PC-3 (cell line): ENCODE data around the gene ACADL. TPM values are rescaled to one million over a fixed set of nuclear protein-coding genes. Genes with fewer than 3 reads are reported as not detected.

Experiments
- ATAC-seq: fragments of 200-7000 bp; cut with Tn5 transposase; 2 replicates; pipeline ENCODE4 v1.9.1; 2020; ENCODE audit warnings: mild to moderate bottlenecking, moderate library complexity
- BruUV-seq: library from RNA; stranded (reverse); fragments of 400-500 nt; replicated peaks from 2 replicates; lab custom pipeline; 2021; lab: Mats Ljungman, UMichigan
- CTCF ChIA-PET: fragments of 300-600 bp; sonication (Branson Sonifier 250); formaldehyde crosslinking; loops from one replicate; lab custom pipeline; 2022; ENCODE audit warnings: antibody characterized with exemption; lab: Charles Lee
- POLR2A ChIA-PET: fragments of 300-600 bp; sonication (Branson Sonifier 250); formaldehyde crosslinking; loops from one replicate; lab custom pipeline; 2022; ENCODE audit warnings: antibody characterized with exemption; ENCODE audit not compliant: unreplicated experiment; lab: Charles Lee
- DNase-seq: peaks from one replicate; pipeline ENCODE4 v3.0.0-alpha.2; 2015
- H2AFZ ChIP-seq: fragments of 300-600 bp; sonication (generic); 2 replicates; pipeline ENCODE4 v1.6.0; 2016; ENCODE audit warnings: antibody characterized with exemption, low read length
- H3F3A ChIP-seq: fragments of 300-600 bp; sonication (generic); one replicate; pipeline ENCODE4 v1.6.0; 2017; ENCODE audit warnings: antibody characterized with exemption, low read length, control low read depth, mild to moderate bottlenecking; ENCODE audit not compliant: unreplicated experiment
- H3K27ac ChIP-seq: fragments of 300-600 bp; sonication (generic); 2 replicates; pipeline ENCODE4 v1.5.1; 2016; ENCODE audit warnings: mild to moderate bottlenecking, low read length
- H3K27me3 ChIP-seq: fragments of 300-600 bp; sonication (generic); 2 replicates; pipeline ENCODE4 v1.6.1; 2016; ENCODE audit warnings: low read length, mixed read lengths
- H3K36me3 ChIP-seq: fragments of 300-600 bp; sonication (generic); 2 replicates; pipeline ENCODE4 v1.6.1; 2016; ENCODE audit warnings: low read depth, mixed run types, low read length, mixed read lengths
- H3K4me1 ChIP-seq: fragments of 300-600 bp; sonication (generic); 2 replicates; pipeline ENCODE4 v1.5.1; 2016; ENCODE audit warnings: low read length; ENCODE audit not compliant: insufficient read depth
- H3K4me2 ChIP-seq: fragments of 300-600 bp; sonication (generic); 2 replicates; pipeline ENCODE4 v1.6.0; 2016; ENCODE audit warnings: low read length
- H3K4me3 ChIP-seq: fragments of 300-600 bp; sonication (generic); 2 replicates; pipeline ENCODE4 v1.5.1; 2016; ENCODE audit warnings: mild to moderate bottlenecking, low read length, mixed read lengths
- H3K79me2 ChIP-seq: fragments of 300-600 bp; sonication (generic); 2 replicates; pipeline ENCODE4 v1.6.1; 2017; ENCODE audit warnings: low read length, mixed read lengths
- H3K9ac ChIP-seq: fragments of 300-600 bp; sonication (generic); 2 replicates; pipeline ENCODE4 v1.6.0; 2016; ENCODE audit warnings: mild to moderate bottlenecking, low read length
- H3K9me2 ChIP-seq: fragments of 300-600 bp; sonication (generic); replicated peaks from 2 replicates; pipeline ENCODE4 v1.6.1; 2016; ENCODE audit warnings: mixed run types, low read length, mixed read lengths
- H3K9me3 ChIP-seq: fragments of 300-600 bp; sonication (generic); 2 replicates; pipeline ENCODE4 v1.6.1; 2016; ENCODE audit warnings: low read length, mixed read lengths
- H4K20me1 ChIP-seq: fragments of 300-600 bp; sonication (generic); 2 replicates; pipeline ENCODE4 v1.6.1; 2016; ENCODE audit warnings: low read length, mixed read lengths
- EZH2 ChIP-seq: fragments of 300-600 bp; sonication (generic); IDR thresholded peaks from one replicate; pipeline ENCODE4 v1.6.1; 2017; ENCODE audit warnings: antibody characterized with exemption, mild to moderate bottlenecking, low read length; ENCODE audit not compliant: unreplicated experiment
- EZH2phosphoT487 ChIP-seq: fragments of 300-600 bp; sonication (generic); IDR thresholded peaks from 2 replicates; pipeline ENCODE4 v1.6.1; 2018; ENCODE audit warnings: mild to moderate bottlenecking, antibody characterized with exemption, low read length, borderline replicate concordance
- intact Hi-C: fragments of 100-400 bp; cut with micrococcal nuclease; formaldehyde crosslinking; loops from 2 replicates; pipeline ENCODE4 v1.9.0; 2023
- total RNA-seq: library from RNA; depleted of rRNA; stranded (reverse); fragments of >200 nt; gene quantifications from 2 replicates; pipeline ENCODE4 v1.2.3, GENCODE V29; 2014
- TF ChIP-seq, protein P1 (sequence below): fragments of 300-600 bp; sonication (generic); conservative IDR thresholded peaks from 2 replicates; pipeline ENCODE4 v1.5.1; 2017; ENCODE audit warnings: antibody characterized with exemption, low read depth, mild to moderate bottlenecking, low read length

Gene ACADL
- total RNA-seq, 1 experiment from 2014 or later: 0.07 TPM

DNA sequence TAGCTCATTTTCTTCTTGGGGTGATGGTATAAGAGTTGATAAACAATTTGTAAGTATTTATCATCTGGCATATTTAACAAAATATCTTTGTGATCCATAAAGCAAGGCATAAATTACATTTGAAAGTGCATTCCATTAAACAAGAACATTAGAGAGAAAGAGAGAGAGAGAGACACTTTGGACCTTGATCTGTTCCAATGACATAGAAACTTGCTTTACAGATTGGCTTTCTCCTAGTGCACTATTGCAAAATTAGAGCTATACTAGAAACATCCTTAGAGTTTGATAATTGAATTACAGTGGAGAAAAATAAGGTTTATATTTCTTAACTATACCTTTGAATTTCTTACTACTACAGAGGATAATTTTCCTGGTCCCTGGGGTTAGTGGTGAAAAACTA, 5.7 kb upstream of the ACADL start:
- no peak for TF ChIP-seq EZH2
- TF ChIP-seq, protein P1, sequence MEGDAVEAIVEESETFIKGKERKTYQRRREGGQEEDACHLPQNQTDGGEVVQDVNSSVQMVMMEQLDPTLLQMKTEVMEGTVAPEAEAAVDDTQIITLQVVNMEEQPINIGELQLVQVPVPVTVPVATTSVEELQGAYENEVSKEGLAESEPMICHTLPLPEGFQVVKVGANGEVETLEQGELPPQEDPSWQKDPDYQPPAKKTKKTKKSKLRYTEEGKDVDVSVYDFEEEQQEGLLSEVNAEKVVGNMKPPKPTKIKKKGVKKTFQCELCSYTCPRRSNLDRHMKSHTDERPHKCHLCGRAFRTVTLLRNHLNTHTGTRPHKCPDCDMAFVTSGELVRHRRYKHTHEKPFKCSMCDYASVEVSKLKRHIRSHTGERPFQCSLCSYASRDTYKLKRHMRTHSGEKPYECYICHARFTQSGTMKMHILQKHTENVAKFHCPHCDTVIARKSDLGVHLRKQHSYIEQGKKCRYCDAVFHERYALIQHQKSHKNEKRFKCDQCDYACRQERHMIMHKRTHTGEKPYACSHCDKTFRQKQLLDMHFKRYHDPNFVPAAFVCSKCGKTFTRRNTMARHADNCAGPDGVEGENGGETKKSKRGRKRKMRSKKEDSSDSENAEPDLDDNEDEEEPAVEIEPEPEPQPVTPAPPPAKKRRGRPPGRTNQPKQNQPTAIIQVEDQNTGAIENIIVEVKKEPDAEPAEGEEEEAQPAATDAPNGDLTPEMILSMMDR: no peak
- no peak for TF ChIP-seq EZH2phosphoT487
- no peak for DNase-seq
- intact Hi-C loops: no loop called here
- no peaks in the 10 kb centered on the region for H3K4me1 ChIP-seq
- no peaks in the 10 kb centered on the region for H3K9me2 ChIP-seq
- H3F3A ChIP-seq: no peaks in the 10 kb centered on the region
- H3K4me2 ChIP-seq: no peak overlapping the region
- no peaks in the 10 kb centered on the region for H4K20me1 ChIP-seq
- H3K27ac ChIP-seq: no peak overlapping the region
- POLR2A ChIA-PET: interaction anchor here (0.5 kb wide), 1 partner anchor 710 kb away, joined by 3 read pairs; no protein-coding TSS in a partner anchor
- no peak overlapping the region for H3K9ac ChIP-seq
- CTCF ChIA-PET: no interaction called here
- H3K79me2 ChIP-seq: no peaks in the 10 kb centered on the region
- no TSS peak for BruUV-seq
- no peak for ATAC-seq
- no peaks in the 10 kb centered on the region for H3K36me3 ChIP-seq
- H2AFZ ChIP-seq: no peak overlapping the region
- peaks cover 35% of the 10 kb centered on the region for H3K27me3 ChIP-seq
- H3K9me3 ChIP-seq: no peaks in the 10 kb centered on the region
- H3K4me3 ChIP-seq: no peak overlapping the region

DNA sequence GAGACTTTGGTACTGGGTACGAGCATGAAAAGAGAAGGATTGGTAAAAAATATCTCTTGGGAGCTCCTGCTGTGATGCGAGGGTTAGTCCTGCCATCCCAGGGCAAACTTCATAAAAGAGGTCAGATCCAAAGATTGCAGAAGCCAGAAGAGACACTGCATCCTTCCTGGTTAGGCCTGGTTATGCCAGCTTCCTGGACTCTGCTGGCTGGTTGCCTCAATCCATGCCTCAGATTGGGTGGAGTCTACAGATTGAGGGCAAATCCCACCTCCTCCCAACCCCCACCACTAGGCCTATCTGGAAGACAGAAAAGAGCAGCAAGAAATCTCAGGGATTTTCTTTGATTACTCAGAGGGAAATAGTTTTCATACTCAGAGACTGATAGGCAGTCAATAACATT, 5.3 kb upstream of the ACADL start:
- no peaks in the 10 kb centered on the region for H3K36me3 ChIP-seq
- H3K9me3 ChIP-seq: no peaks in the 10 kb centered on the region
- H3K27ac ChIP-seq: no peak overlapping the region
- BruUV-seq: no TSS peak
- ChIA-PET POLR2A (no interaction called here), CTCF (no interaction called here)
- intact Hi-C loops: no loop called here
- TF ChIP-seq EZH2phosphoT487: no peak
- TF ChIP-seq EZH2: no peak
- H3K4me1 ChIP-seq: no peaks in the 10 kb centered on the region
- H3K9ac ChIP-seq: no peak overlapping the region
- no peaks in the 10 kb centered on the region for H4K20me1 ChIP-seq
- no peak overlapping the region for H3K4me3 ChIP-seq
- no peaks in the 10 kb centered on the region for H3F3A ChIP-seq
- no peak overlapping the region for H3K4me2 ChIP-seq
- H3K79me2 ChIP-seq: no peaks in the 10 kb centered on the region
- no peak overlapping the region for H2AFZ ChIP-seq
- peaks cover 36% of the 10 kb centered on the region for H3K27me3 ChIP-seq
- H3K9me2 ChIP-seq: no peaks in the 10 kb centered on the region
- ATAC-seq (no peak), DNase-seq (no peak)

DNA sequence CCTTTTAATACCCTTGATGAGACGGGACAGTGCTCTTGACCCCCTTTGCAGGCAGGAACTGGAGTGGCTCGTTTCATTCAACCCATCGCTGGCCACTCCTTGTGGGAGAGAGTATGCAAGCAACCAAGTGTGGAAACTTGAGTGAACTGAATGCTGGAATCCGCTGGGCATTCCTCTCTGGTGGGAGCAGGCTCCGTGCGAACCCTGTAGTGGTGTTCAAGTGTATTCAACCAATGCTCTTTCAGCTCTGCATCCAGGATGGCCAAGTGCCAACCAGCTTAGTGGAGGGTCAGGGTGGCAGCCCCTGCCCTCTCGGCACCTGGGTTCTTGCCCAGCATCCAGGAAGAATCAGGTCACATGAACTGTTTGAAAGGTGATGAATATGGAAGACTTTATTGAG, 3.3 kb upstream of the ACADL start:
- ATAC-seq (no peak), DNase-seq (no peak)
- intact Hi-C loops: no loop called here
- Histone ChIP-seq H4K20me1 (no peaks in the 10 kb centered on the region), H3F3A (no peaks in the 10 kb centered on the region), H3K4me3 (no peak overlapping the region), H3K79me2 (no peaks in the 10 kb centered on the region), H2AFZ (no peak overlapping the region), H3K9ac (no peak overlapping the region), H3K4me1 (peaks cover 6% of the 10 kb centered on the region; the same call in 1 of the 2 replicates), H3K9me3 (no peaks in the 10 kb centered on the region), H3K27ac (no peak overlapping the region), H3K27me3 (peaks cover 55% of the 10 kb centered on the region), H3K4me2 (no peak overlapping the region), H3K9me2 (no peaks in the 10 kb centered on the region), H3K36me3 (no peaks in the 10 kb centered on the region)
- ChIA-PET POLR2A (no interaction called here), CTCF (no interaction called here)
- no peak for TF ChIP-seq EZH2
- no peak for TF ChIP-seq EZH2phosphoT487
- TF ChIP-seq, protein P1: no peak
- no TSS peak for BruUV-seq
